H9 (cell line): ENCODE data around the gene SFI1. TPM values are rescaled to one million over a fixed set of nuclear protein-coding genes. Genes with fewer than 3 reads are reported as not detected.

Source experiments
- DNase-seq: peaks from one replicate; pipeline ENCODE4 v3.0.0-alpha.2; 2017
- H2AFZ ChIP-seq: one replicate; pipeline ENCODE4 v1.6.1; 2013; ENCODE audit warnings: mild to moderate bottlenecking, low read length, control low read depth, moderate library complexity
- H2AK5ac ChIP-seq: 2 replicates; pipeline ENCODE4 v1.6.1; 2013; ENCODE audit warnings: low read length, control low read depth, mixed read lengths; ENCODE audit not compliant: insufficient read length
- H2BK120ac ChIP-seq: one replicate; pipeline ENCODE4 v1.6.1; 2013; ENCODE audit warnings: low read depth, mild to moderate bottlenecking, low read length, control low read depth, inconsistent platforms; ENCODE audit not compliant: poor library complexity, severe bottlenecking
- H2BK12ac ChIP-seq: 2 replicates; pipeline ENCODE4 v1.6.1; 2013; ENCODE audit warnings: low read length, control low read depth, mixed read lengths, low read depth; ENCODE audit not compliant: insufficient read length
- H2BK15ac ChIP-seq: 2 replicates; pipeline ENCODE4 v1.6.1; 2013; ENCODE audit warnings: low read depth, low read length, control low read depth
- H2BK20ac ChIP-seq: one replicate; pipeline ENCODE4 v1.6.1; 2013; ENCODE audit warnings: low read depth, mild to moderate bottlenecking, low read length, control low read depth, inconsistent platforms; ENCODE audit not compliant: poor library complexity, severe bottlenecking
- H2BK5ac ChIP-seq: 2 replicates; pipeline ENCODE4 v1.6.1; 2013; ENCODE audit warnings: low read length, control low read depth, mixed read lengths; ENCODE audit not compliant: insufficient read length
- H3K14ac ChIP-seq: 2 replicates; pipeline ENCODE4 v1.6.1; 2013; ENCODE audit warnings: low read length, control low read depth; ENCODE audit not compliant: insufficient read depth
- H3K18ac ChIP-seq: 2 replicates; pipeline ENCODE4 v1.6.1; 2013; ENCODE audit warnings: low read depth, mild to moderate bottlenecking, mixed read lengths, low read length, control low read depth; ENCODE audit not compliant: insufficient read length
- H3K23ac ChIP-seq: 2 replicates; pipeline ENCODE4 v1.6.1; 2013; ENCODE audit warnings: low read length, control low read depth, mixed read lengths, low read depth; ENCODE audit not compliant: insufficient read length
- H3K23me2 ChIP-seq: 2 replicates; pipeline ENCODE4 v1.6.1; 2013; ENCODE audit warnings: low read depth, mild to moderate bottlenecking, mixed read lengths, low read length, control low read depth; ENCODE audit not compliant: insufficient read length, poor library complexity, severe bottlenecking
- H3K27ac ChIP-seq: 2 replicates; pipeline ENCODE4 v1.5.1; 2013; ENCODE audit warnings: low read length, control low read depth, mixed read lengths, low read depth; ENCODE audit not compliant: insufficient read length
- H3K27me3 ChIP-seq: 2 replicates; pipeline ENCODE4 v1.6.1; 2013; ENCODE audit warnings: low read length, control low read depth, inconsistent platforms; ENCODE audit not compliant: insufficient read depth
- H3K4ac ChIP-seq: 2 replicates; pipeline ENCODE4 v1.6.1; 2013; ENCODE audit warnings: low read depth, mild to moderate bottlenecking, control low read depth, inconsistent platforms, low read length, moderate library complexity
- H3K4me1 ChIP-seq: 2 replicates; pipeline ENCODE4 v1.6.1; 2013; ENCODE audit warnings: low read length, control low read depth, inconsistent platforms; ENCODE audit not compliant: insufficient read depth
- H3K4me2 ChIP-seq: 2 replicates; pipeline ENCODE4 v1.6.1; 2013; ENCODE audit warnings: low read length, control low read depth, mixed read lengths; ENCODE audit not compliant: insufficient read length, insufficient read depth
- H3K56ac ChIP-seq: 2 replicates; pipeline ENCODE4 v1.6.1; 2013; ENCODE audit warnings: low read depth, mild to moderate bottlenecking, mixed read lengths, low read length, control low read depth; ENCODE audit not compliant: insufficient read length
- H3K79me1 ChIP-seq: 2 replicates; pipeline ENCODE4 v1.6.1; 2013; ENCODE audit warnings: low read depth, mild to moderate bottlenecking, moderate library complexity, low read length, control low read depth, inconsistent platforms; ENCODE audit not compliant: insufficient read depth, poor library complexity, severe bottlenecking
- H3K79me2 ChIP-seq: 2 replicates; pipeline ENCODE4 v1.6.1; 2013; ENCODE audit warnings: low read length, control low read depth, inconsistent platforms; ENCODE audit not compliant: insufficient read depth
- H3K9ac ChIP-seq: 2 replicates; pipeline ENCODE4 v1.6.1; 2013; ENCODE audit warnings: low read length, control low read depth, mixed read lengths; ENCODE audit not compliant: insufficient read length; ENCODE audit errors: extremely low read depth
- H3K9me3 ChIP-seq: one replicate; pipeline ENCODE4 v1.6.1; 2013; ENCODE audit warnings: low read depth, low read length, inconsistent platforms; ENCODE audit not compliant: control insufficient read depth
- H3T11ph ChIP-seq: one replicate; pipeline ENCODE4 v1.6.1; 2013; ENCODE audit warnings: mild to moderate bottlenecking, low read length, control low read depth, inconsistent platforms
- H4K20me1 ChIP-seq: one replicate; pipeline ENCODE4 v1.6.1; 2013; ENCODE audit not compliant: control insufficient read depth, insufficient read length, insufficient read depth
- H4K5ac ChIP-seq: 2 replicates; pipeline ENCODE4 v1.6.1; 2013; ENCODE audit warnings: low read depth, mild to moderate bottlenecking, mixed read lengths, low read length, control low read depth; ENCODE audit not compliant: insufficient read length
- H4K8ac ChIP-seq: replicated peaks from 2 replicates; pipeline ENCODE4 v1.6.1; 2013; ENCODE audit warnings: low read length, control low read depth, mixed read lengths, low read depth; ENCODE audit not compliant: insufficient read length
- H4K91ac ChIP-seq: 2 replicates; pipeline ENCODE4 v1.6.1; 2013; ENCODE audit warnings: low read depth, mild to moderate bottlenecking, moderate library complexity, mixed read lengths, low read length, control low read depth; ENCODE audit not compliant: insufficient read length
- H3K27ac Mint-ChIP-seq, 3 experiments: 2 replicates in 2 of 3; 3 replicates in 1 of 3; pipeline ENCODE4 v1.8.0; 2020 to 2021; ENCODE audit warnings: mixed read lengths in 3 of 3, mild to moderate bottlenecking in 1 of 3, moderate library complexity in 1 of 3
- H3K27me3 Mint-ChIP-seq: 2 replicates; pipeline ENCODE4 v1.8.0; 2021; ENCODE audit warnings: low read depth, mild to moderate bottlenecking, moderate library complexity, mixed read lengths
- H3K36me3 Mint-ChIP-seq, 3 experiments: 2 replicates in 2 of 3; 3 replicates in 1 of 3; pipeline ENCODE4 v1.8.0; 2020 to 2021; ENCODE audit warnings: low read depth in 3 of 3, mixed read lengths in 3 of 3; ENCODE audit not compliant: insufficient read depth in 1 of 3
- H3K4me1 Mint-ChIP-seq, 2 experiments: 2 replicates each; pipeline ENCODE4 v1.8.0; 2020; ENCODE audit warnings: mixed read lengths in 2 of 2
- H3K4me3 Mint-ChIP-seq, 2 experiments: 2 replicates in 1 of 2; 3 replicates in 1 of 2; pipeline ENCODE4 v1.8.0; 2020 to 2021; ENCODE audit warnings: mild to moderate bottlenecking in 2 of 2, mixed read lengths in 2 of 2, moderate library complexity in 1 of 2
- H3K9me3 Mint-ChIP-seq, 2 experiments: 2 replicates in 1 of 2; 3 replicates in 1 of 2; pipeline ENCODE4 v1.8.0; 2020; ENCODE audit warnings: mild to moderate bottlenecking in 2 of 2, mixed read lengths in 2 of 2, moderate library complexity in 1 of 2
- WGBS: extraction: QIAGEN DNeasy Blood & Tissue Kit; methylation state at CpG from one replicate; pipeline ENCODE4 v1.1.7; 2013; ENCODE audit warnings: missing lambda C conversion rate, low lambda C conversion rate, mixed read lengths; ENCODE audit not compliant: insufficient read length; ENCODE audit errors: extremely low coverage; 5-methylcytosine and 5-hydroxymethylcytosine counted together
- total RNA-seq: library from RNA; stranded (reverse); gene quantifications from 2 replicates; pipeline ENCODE4 v1.2.1, GENCODE V29; 2021
- TF ChIP-seq, protein P1 (sequence below): fragments of 200-600 bp; sonication (generic); conservative IDR thresholded peaks from 3 replicates; pipeline ENCODE4 v1.8.0; 2021; ENCODE audit warnings: antibody characterized with exemption, mild to moderate bottlenecking

SFI1 gene
- total RNA-seq, 1 experiment from 2014 or later = 26.4 TPM

DNA sequence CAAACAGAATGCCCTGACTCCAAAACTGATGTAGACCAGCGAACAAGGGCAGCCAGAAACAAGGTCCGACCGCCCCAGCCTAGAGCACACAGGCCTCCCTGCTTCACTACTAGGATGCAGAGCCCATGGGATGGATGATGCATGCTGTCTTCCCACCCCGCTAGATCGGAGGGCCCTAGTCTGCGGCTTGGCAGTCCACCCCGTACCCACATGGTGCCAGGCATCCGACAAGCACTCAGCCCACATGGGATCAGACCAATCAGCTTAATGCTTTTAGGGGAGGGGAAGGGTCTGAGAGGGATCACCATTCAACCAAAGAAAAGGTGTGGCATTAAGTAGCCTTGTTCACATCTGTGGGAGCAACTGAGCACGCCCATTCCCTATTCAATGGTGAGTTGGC, 135.1 kb downstream of the SFI1 start:
- Histone ChIP-seq H4K91ac (no peak overlapping the region), H3K14ac (no peak overlapping the region), H4K20me1 (peaks cover 6% of the 10 kb centered on the region), H2BK5ac (no peak overlapping the region), H3K23ac (no peak overlapping the region), H3K79me1 (peaks cover 2% of the 10 kb centered on the region), H3K4me2 (peak overlapping the region; percentile 65), H2BK20ac (no peak overlapping the region), H3K4me1 (no peaks in the 10 kb centered on the region), H2BK15ac (no peak overlapping the region), H2BK120ac (no peak overlapping the region), H3K9ac (no peak overlapping the region), H3K9me3 (no peaks in the 10 kb centered on the region), H2AK5ac (no peak overlapping the region), H3K27ac (no peak overlapping the region), H3K27me3 (no peaks in the 10 kb centered on the region), H3K4ac (no peak overlapping the region), H3T11ph (no peak overlapping the region), H4K8ac (no peak overlapping the region), H3K18ac (no peak overlapping the region), H2BK12ac (no peak overlapping the region), H3K23me2 (peaks cover 7% of the 10 kb centered on the region), H3K79me2 (peaks cover 9% of the 10 kb centered on the region; the same call in 1 of the 2 replicates), H4K5ac (no peak overlapping the region), H3K56ac (no peak overlapping the region), H2AFZ (no peak overlapping the region)
- TF ChIP-seq, protein P1, sequence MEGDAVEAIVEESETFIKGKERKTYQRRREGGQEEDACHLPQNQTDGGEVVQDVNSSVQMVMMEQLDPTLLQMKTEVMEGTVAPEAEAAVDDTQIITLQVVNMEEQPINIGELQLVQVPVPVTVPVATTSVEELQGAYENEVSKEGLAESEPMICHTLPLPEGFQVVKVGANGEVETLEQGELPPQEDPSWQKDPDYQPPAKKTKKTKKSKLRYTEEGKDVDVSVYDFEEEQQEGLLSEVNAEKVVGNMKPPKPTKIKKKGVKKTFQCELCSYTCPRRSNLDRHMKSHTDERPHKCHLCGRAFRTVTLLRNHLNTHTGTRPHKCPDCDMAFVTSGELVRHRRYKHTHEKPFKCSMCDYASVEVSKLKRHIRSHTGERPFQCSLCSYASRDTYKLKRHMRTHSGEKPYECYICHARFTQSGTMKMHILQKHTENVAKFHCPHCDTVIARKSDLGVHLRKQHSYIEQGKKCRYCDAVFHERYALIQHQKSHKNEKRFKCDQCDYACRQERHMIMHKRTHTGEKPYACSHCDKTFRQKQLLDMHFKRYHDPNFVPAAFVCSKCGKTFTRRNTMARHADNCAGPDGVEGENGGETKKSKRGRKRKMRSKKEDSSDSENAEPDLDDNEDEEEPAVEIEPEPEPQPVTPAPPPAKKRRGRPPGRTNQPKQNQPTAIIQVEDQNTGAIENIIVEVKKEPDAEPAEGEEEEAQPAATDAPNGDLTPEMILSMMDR = no peak
- Mint-ChIP-seq H3K27ac (peak overlapping the region in 1 of 3 experiments; percentile 91; a peak in 2 of 7 replicates), H3K9me3 (no peaks in the 10 kb centered on the region; a peak in 1 of 5 replicates), H3K4me1 (peaks cover 20 to 21% of the 10 kb centered on the region in 2 experiments), H3K36me3 (peaks cover 0 to 6% (median 0%) of the 10 kb centered on the region in 3 experiments; a peak in 1 of 7 replicates), H3K4me3 (peak overlapping the region; percentile 83 to 88), H3K27me3 (no peaks in the 10 kb centered on the region)
- no peak for DNase-seq
- WGBS = no CpG with 5 or more reads among the region's 9 CpGs
